Middle frontal gyrus (tissue), 1 donor: ENCODE data around the gene SLC15A5.

Source experiments
- DNase-seq: peaks from one replicate; pipeline ENCODE4 v3.0.0-alpha.2; 2015; ENCODE audit warnings: low spot score; ENCODE audit errors: extremely low spot score

The SLC15A5 gene, protein sequence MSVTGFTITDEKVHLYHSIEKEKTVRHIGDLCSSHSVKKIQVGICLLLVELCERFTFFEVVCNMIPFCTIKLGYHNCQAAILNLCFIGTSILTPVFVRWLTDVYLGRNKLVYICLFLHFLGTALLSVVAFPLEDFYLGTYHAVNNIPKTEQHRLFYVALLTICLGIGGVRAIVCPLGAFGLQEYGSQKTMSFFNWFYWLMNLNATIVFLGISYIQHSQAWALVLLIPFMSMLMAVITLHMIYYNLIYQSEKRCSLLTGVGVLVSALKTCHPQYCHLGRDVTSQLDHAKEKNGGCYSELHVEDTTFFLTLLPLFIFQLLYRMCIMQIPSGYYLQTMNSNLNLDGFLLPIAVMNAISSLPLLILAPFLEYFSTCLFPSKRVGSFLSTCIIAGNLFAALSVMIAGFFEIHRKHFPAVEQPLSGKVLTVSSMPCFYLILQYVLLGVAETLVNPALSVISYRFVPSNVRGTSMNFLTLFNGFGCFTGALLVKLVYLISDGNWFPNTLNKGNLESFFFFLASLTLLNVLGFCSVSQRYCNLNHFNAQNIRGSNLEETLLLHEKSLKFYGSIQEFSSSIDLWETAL

DNA sequence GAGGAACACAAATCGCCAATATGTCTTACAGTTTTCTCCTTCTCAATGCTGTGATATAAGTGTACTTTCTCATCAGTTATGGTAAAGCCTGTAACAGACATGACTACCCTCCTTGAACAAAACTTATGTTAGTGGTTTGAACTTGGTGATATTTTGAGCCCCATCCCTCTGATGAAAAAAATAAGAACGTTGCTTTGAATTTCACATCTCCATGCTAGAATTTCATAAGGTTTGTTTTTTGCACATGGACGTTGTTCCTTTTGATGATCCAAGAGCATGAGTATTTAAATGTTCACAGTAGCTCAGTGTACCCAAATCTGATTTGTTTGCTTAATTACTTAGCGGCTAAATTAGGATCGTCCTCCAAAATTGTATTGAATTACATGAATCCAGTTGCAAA is at the start of gene SLC15A5:
Gene SLC15A5 (minus strand): TSS at position 101 of the 400 bp plus-strand sequence. CDS start 0 bp downstream, at position 101.
- no peak for DNase-seq

DNA sequence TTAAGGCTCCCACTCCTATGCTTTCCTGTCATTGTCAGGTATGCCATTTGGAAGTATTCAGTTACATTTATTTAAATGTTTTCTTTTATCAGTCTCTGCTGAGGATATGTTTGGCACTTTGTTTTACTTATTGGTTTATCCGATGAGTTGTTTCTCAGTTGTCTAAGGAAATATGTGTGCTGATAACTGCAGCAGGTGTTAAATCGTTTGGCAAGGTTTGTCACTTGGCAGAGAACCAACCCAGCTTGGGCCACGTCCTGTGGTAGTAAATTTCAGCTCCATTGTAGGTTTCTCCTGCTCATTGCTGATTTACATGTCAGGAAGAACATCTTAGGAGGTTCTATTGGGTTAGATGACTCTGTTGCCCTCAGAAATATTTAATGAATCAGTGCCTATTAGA is 47.9 kb upstream of the SLC15A5 start:
- DNase-seq, result no peak

DNA sequence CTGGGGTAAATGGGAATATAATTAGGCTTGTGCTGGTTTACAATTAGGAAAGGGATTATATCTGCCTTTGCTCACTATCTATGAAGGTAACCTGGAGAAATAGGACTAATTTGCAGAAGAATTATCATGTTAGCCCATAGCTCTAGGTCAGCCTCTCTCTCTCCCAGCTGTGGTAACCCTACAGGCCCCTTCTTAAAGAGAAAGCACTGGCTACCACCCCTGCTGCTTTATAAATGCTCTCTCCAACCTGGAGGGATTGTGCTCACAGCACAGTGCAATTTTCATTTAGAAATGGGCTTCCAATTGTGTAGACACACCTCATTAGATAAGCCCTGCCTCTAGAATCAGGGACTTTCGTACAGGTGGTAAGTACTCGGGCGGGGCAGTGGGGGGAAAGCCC is 47.3 kb upstream of the SLC15A5 start:
- DNase-seq, result no peak

DNA sequence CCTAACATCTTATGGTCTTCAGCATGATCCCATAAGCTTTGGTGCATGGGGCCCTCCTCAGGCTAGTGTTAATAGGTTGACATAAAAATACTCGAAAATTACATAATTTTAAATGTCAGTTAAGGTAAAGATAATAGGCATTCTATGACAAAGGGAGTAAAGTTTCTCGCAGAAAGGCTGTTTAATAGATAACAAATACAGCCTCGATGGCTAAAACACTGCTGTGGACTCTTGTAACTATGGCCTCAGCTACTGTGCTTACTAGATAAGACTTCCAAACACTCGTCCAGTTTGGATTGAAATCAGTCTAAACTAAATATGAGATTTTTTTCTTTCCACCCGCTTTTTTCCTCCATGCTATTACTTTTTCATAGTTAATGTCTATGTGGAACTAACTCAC is 46.8 kb upstream of the SLC15A5 start:
- DNase-seq, result no peak

DNA sequence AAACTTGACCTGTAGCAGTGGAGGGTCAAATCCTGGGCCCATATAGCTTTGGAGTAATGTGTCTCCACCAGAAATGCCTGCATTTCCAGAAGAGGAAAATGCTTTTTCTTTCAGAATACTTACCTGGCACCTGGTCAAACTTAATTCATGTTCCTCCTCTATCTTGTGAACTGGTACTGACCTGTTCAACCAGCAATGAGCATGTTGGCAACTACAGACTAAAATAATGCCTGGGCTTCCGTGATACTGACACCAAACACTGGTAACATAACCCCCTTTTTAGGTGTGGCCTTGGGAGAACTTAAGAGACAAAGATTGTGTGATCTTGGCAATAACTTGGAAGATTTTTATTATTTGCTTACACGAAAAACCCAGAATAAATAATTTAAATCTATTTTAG is 46.2 kb upstream of the SLC15A5 start:
- DNase-seq, result no peak

DNA sequence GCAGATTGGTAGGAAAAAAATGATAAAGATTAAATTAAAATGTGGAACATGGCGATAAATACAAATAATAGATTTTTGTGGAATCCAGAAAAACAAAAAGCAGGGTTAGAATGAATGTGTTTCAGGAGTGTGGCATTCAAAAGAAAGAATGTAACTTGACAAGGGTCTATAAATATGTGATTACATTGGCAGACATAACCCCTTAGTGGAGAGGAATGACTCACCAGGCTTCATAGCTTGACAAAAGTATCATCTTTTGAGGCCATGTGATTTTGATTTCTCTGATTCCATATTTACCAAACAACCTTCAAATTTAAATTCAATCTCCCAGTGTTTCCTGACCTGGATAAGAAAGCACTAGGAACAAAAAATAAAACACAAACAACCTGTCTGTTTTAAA is 45.5 kb upstream of the SLC15A5 start:
- DNase-seq, result no peak

DNA sequence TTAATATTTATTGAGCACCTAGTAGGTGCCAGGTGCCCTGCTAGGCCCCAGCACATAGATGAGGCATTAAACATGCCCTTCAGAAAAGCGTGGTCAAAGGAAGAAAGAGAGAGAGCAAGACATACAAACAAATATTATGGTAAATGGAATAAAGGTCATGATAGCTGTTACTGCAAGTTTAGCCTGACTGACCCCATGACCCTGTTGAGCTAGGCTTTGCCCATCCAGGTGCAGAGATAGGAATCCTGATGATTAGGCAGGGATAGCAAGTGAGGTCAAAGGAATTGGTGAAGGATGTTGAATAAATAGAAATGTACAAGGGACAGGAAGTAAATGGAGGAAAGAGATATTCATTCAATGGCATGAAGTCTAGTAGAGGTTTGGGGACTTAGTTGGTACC is 33.4 kb upstream of the SLC15A5 start:
- DNase-seq, result no peak

DNA sequence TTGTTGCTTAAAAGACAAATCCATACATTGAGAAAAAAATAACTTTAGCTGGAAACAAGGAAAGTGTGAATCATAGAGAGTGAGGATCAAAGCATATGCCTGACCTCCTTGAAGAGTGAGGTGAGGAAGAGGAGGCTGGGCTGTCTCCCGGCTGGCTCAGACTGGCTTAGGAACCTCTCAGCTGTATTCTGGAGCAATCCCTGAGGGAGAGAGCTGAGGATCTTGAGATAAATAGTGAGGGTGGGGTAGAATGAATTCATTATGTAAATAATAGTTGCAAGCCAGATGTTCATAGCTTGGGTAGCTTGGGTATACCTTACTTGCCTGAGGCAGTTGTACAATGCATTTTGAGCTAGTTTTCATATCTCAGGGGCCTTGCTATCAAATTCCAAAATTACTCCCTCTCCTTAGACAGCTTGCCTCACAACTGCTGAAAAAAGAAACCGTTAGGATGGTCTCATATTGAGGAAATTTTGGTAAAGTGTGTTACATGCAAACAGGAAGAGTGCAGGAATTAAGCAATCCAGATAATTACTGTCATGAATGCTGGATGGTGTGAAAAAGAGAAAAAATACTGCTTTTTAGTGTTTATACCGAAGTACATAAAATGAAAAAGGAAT is 30.5 kb upstream of the SLC15A5 start:
- DNase-seq, result no peak

DNA sequence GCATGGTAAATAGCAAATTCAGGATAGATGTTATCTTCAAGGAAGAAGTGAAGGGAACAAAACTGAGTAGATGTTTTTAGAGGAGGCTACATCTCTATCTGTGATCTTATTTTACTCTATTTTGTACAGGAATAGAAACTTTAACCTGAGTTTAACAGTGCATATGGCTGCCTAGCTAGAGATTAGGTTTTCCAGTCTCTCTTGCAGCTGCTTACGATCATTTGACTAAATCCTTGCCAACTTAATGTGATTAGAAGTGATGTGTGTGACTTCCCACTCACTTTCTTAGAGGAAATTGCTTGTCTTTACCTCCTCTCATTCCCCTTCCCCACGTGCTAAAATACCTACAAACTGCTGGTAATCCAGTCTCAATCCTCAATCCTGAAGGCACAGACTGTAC is 26.5 kb upstream of the SLC15A5 start:
- no peak for DNase-seq

DNA sequence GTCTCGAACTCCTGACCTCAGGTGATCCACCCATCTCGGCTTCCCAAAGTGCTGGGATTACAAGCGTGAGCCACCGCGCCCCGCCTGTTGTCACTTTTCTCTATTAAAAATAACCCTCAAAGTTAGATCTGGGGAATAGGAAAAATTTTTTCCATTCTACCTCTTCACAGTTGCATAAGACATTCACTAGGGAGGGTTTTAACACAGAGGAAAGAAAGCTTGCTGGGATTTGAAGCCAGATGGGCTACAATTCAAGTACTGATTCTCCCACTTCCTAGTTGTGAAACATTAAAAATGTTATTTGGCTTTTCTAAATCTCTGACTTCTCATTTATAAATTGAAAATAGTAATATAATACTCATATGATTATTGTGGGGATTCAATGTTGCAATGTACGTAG is 23.3 kb upstream of the SLC15A5 start:
- no peak for DNase-seq

DNA sequence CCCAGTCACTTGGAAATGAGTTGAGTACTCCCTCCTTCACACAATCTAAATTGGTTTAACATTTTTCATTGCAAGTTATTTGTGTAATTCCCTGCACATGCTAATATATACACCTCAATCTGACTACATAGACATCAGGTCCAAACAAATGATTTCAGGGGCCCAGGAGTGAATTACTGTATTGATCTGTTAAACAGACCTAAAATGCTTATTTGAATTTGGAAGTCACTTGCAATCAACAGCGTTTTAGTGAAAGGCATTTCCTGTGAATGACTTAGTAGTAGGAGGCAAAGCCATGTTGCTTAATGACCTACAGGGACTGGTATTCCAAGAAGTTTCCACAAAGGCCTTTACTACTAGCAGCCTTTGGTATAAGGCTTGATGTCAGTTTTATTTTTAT is 22.6 kb upstream of the SLC15A5 start:
- no peak for DNase-seq

DNA sequence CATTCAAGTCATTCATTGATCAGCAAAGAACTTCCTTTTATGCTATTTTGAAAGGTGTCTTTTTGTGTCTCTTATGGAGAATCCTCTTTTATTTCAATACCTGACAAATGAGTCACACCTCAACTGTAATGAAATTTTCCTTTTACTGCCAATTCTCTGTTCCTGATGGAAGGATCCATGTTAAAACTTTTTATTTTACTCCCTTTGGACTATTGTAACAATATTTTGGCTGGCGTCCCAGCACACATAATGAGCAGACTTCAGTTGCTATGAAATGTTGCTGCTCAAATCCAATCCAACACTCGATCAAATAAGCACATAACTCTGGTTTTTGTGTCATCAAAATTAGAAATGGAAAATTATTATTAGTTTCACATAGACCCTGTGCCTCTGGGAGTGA is 21.9 kb upstream of the SLC15A5 start:
- DNase-seq, result no peak

DNA sequence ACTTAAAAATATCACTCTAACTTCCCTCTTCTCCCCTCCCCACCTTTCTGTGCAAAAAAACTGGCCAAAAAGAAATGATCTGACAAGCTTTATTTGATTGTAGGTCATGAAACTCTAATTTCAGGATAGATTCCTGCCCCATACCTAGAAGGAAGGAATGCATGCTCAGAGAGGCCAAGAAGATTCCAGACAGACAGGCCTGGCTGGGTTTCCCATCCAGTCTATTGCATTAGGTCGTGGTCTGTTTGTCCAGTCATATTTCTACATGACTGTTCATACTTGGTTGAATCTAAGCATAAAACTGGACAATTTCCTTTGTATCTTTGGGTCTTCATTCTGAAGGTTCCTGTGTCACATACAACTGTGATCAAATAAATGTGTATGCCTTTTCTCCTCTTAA is 20.0 kb upstream of the SLC15A5 start:
- no peak for DNase-seq

DNA sequence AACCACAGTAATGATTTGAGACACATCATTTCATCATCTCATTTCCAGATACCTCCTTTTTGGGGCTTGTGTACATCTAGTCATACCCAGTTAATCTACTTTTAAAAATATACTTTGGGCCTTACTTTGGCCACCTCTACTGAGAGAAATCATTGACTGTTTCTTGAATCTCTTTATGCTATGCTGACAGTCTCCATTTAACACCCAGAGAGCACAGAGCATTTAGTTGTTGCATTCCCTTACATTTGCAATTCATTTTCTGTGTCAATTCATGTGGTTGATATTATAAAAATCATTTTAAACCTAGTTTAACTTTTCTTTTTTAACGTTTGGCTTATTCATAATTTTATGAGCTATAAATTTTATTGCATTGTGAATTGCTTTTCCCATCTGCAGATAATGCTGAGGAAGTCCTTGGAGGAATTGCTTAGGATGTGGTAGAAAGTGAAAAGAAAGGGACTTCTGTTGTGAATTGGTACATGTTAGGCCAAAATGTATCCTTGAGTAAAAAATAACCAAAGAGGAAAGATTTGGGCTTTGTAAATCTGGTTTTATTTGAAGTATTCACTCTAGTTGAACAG is 17.0 kb upstream of the SLC15A5 start:
- no peak for DNase-seq

DNA sequence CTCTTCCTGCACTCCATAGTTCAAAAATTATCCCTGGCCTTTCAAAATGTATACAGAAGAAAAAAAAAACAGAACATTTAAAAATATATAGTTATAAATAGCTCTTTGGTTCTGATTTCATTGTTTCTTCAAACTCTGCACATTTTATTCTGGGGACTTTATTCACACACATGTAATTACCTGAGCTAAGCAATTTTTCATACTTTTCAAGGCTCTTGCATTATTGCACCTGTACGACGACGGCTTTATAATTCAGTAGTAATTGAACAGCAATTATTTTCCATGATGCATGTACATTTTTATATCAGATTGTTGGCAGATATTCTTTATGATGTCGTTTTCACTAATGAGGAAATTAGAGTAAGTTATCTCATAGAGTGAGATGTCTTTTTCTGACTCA is 13.5 kb upstream of the SLC15A5 start:
- DNase-seq, result no peak

DNA sequence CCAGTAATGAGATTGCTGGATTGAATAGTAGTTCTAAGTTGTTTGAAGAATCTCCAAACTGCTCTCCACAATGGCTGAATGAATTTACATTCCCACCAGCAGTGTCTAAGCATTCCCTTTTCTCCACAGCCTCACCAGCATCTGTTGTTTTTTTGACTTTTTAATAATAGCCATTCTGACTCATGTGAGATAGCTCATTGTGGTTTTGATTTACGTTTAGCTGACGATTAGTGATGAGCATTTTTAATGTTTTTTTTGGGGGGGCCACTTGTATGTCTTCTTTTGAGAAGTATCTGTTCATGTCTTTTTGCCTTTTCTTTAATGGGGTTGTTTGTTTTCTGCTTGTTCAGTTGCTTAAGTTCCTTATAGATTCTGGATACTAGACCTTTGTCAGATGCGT is 8.1 kb upstream of the SLC15A5 start:
- DNase-seq, result no peak

DNA sequence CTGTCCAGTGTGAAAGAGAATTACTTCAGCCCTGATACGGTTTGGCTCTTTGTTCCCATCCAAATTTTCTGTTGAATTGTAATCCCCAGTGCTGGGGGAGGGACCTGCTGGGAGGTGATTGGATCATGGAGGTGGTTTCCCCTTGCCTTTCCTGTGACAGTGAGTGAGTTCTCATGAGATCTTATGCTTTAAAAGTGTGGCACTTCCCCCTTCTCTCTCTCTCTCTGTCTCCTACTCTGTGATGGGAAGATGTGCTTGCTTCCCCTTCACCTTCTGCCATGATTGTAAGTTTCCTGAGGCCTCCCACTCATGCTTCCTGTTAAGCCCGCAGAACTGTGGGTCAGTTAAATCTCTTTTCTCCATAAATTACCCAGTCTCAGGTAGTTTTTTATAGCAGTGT is 5.5 kb upstream of the SLC15A5 start:
- DNase-seq, result no peak

DNA sequence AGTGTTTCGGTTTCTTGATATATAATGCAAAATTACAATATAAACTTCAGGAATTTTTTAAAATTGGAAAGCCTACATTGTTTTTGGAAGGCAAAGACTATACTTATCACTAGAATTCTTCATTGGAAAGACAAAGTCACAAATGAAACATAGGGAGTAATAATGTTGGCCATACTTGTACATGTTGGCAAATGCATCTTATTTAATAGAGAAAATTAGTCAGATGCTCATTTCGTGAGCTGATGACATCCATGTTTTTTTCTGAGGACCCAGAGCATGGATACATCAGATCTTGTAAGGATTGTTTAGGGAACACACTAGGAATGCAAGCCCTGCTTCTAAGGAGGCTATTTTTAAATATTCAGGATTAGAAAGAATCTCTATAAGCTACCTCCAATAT is 4.6 kb upstream of the SLC15A5 start:
- DNase-seq, result no peak

DNA sequence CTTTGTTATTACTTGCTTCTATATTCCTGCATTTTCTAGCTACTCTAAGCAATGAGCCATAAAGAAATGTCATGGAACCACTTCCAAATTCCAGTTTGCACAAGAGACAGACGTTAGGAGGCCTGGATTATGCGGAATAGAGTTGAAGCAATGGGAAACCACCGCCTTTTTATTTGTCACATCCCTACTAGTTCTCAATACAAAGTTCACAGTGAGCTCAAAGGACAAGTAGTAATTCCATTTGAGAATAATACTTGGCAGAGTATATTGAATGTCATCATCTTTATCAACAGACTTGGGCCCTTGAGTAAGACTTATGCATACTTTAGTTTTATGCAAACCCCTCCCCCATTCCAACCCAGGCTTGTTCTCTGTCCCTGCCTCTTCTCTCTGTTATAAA is 3.7 kb upstream of the SLC15A5 start:
- no peak for DNase-seq

DNA sequence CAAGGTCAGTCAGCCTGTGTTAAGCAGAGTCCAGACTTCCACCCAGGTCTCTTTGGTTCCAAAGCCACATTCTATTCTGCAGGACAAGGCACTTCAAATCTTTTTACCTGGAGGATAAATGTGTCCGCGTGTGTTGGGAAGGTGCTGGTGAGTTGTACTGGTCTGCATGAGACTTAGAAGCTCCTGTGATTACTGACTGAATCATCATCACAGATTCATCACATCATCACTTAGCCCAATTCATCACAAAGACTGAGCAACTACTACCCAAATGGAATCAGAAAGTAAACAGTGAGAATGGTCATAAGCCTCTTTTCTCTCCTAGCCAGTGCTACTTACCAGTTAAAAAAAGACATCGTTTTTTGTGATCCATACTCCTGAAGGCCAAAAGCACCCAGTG is 5.3 kb downstream of the SLC15A5 start:
- no peak for DNase-seq

DNA sequence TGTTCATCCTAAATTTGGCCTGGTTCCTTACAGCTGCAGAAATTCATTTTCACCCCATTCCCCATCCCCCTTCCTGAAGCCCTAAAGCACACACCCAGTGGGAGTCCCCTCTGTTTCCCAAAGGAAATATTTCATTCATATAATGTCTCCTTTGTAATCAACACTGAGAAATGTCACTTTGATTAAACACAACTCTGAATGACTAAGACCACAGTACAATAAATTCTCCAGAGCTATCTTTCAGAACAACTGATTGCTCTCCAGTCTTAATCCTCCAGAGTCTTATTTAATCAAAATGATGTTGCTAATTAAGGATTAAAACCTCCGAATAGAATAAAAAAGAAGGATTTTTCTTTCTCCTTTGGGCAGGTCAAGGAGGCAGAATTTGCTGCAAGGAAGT is 6.4 kb downstream of the SLC15A5 start:
- DNase-seq, result no peak

DNA sequence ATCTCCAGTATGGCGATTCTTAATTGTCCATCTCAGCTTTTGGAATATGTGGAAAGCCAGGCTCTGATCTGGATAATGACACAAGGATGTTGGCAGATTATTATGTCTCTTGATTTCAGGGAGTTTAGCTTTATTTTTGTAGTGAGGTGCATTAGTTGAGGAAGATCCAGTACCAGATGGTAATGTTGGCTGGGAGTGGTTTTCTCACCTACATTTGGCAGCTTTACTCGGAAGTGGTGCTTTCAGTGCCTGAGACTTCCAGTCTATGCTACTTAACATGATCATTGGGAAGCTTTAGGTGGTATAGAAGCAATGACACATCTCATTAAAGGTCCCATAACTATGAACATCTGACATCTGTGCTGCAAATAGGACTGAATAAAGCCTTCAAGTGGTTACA is 7.5 kb downstream of the SLC15A5 start:
- no peak for DNase-seq

DNA sequence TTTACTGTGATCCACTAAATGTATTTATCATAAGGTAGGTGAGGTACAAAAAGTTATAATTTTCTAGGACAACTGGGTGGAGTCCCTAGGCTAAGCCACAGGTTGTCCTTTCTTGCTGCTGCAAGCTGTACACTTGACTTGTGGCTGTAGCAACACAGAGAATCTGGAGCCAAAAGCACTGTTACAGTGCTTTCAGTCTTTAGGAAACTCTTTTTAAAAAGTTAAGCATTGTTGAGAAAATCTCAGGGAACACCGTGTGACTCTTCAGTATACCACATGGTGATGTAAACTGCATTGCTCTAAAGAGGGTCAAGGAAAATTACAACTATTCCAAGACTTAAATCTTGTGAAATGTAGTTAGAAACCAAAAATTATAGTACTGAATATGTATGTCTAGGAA is 11.4 kb downstream of the SLC15A5 start:
- DNase-seq, result no peak
